Measurements from ENCODE around the gene ASTN2.

The ASTN2 gene

GRCh38 chr9:116715751-116716150 is 699.1 kb downstream of the ASTN2 start:
- H3K4me3 ChIP-seq (ENCODE audit: low read length) = no peak overlapping the region
- DNase-seq (ENCODE audit: low read depth) = no peak
- TF ChIP-seq, protein P1, sequence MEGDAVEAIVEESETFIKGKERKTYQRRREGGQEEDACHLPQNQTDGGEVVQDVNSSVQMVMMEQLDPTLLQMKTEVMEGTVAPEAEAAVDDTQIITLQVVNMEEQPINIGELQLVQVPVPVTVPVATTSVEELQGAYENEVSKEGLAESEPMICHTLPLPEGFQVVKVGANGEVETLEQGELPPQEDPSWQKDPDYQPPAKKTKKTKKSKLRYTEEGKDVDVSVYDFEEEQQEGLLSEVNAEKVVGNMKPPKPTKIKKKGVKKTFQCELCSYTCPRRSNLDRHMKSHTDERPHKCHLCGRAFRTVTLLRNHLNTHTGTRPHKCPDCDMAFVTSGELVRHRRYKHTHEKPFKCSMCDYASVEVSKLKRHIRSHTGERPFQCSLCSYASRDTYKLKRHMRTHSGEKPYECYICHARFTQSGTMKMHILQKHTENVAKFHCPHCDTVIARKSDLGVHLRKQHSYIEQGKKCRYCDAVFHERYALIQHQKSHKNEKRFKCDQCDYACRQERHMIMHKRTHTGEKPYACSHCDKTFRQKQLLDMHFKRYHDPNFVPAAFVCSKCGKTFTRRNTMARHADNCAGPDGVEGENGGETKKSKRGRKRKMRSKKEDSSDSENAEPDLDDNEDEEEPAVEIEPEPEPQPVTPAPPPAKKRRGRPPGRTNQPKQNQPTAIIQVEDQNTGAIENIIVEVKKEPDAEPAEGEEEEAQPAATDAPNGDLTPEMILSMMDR (conservative IDR thresholded peaks at IDR 0.05; ENCODE audit: low read length) = no peak

GRCh38 chr9:116713271-116713670 is 701.6 kb downstream of the ASTN2 start:
- no peak overlapping the region for H3K4me3 ChIP-seq (ENCODE audit: low read length)
- DNase-seq (ENCODE audit: low read depth) = no peak
- TF ChIP-seq, protein P1 (conservative IDR thresholded peaks at IDR 0.05; ENCODE audit: low read length) = no peak

DNA sequence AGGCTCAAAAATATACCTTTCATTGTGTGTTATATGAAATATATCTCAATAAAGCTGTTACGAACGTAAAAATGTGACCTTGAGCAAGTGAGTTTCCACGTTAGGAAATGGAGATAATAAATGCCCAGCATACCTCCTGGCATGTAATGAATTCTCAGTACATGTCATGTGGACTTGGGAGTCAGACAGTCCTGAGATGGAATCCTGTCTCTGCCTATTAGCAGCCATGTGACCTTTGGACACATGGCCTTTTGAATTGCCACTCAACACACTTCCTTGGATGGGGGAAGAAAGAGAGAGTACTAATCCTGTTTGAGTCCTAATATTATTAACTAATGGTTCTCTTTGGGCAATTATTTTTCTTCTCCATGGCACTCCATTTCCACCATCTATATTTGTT is 702.1 kb downstream of the ASTN2 start:
- H3K4me3 ChIP-seq (ENCODE audit: low read length) = no peak overlapping the region
- TF ChIP-seq, protein P1 (conservative IDR thresholded peaks at IDR 0.05; ENCODE audit: low read length) = no peak
- no peak for DNase-seq (ENCODE audit: low read depth)

DNA sequence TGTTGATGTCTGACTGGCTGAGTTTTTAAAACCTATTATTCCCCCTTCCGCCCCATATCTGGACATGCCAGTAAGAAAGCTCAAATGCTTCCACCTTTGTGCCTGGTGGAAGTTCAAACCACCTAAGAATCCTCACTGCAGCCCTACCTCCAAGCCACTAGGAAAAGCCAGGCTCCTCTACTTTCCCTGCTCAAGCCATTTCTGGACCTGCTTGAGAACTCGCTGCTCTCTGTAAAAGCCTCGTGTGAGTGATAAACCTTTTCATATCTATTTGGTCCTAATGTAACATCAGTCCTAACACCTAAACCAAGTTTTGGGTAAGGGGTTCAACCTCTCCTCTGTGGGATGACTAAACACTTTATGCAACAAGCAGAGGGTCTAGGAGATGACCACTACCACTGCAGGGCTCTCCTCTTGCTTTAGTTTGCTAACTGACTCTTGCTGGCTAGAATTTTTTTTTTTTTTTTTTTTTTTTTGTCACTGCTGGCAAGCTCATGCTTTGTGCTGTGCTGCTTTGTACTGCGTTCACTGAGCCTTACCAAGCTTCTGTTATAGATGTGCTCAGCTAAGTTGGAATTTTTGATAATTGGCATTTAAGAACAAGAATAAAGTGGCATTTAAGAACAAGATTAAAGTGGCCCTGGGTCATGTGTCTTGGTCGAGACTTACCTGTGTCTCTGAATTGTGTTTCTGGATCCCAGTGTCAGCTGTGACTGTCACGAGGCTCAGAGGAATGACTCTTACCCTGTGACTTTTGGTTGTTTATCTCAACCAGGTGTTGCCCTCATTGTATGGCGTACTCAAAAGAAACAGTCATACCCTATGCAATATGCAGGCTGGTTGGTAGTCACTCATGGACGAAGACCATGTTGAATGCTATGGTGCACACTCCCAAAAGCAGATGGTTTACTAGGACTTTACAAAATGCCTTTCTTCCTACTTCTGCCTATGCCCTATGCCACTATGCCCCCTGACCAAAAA is 708.3 kb downstream of the ASTN2 start:
- H3K4me3 ChIP-seq (ENCODE audit: low read length) = no peak overlapping the region
- TF ChIP-seq, protein P1 (conservative IDR thresholded peaks at IDR 0.05; ENCODE audit: low read length) = no peak
- no peak for DNase-seq (ENCODE audit: low read depth)

- H3K4me3 ChIP-seq (ENCODE audit: low read length) = no peak overlapping the region
- TF ChIP-seq, protein P1 (conservative IDR thresholded peaks at IDR 0.05; ENCODE audit: low read length) = no peak
- DNase-seq (ENCODE audit: low read depth) = no peak
Observed at GRCh38 chr9:116705531-116705930, 709.3 kb downstream of the ASTN2 start.

- DNase-seq (ENCODE audit: low read depth) = no peak
- TF ChIP-seq, protein P1 (conservative IDR thresholded peaks at IDR 0.05; ENCODE audit: low read length) = no peak
- H3K4me3 ChIP-seq (ENCODE audit: low read length) = no peak overlapping the region
Observed at GRCh38 chr9:116704470-116704869, 710.4 kb downstream of the ASTN2 start.

DNA sequence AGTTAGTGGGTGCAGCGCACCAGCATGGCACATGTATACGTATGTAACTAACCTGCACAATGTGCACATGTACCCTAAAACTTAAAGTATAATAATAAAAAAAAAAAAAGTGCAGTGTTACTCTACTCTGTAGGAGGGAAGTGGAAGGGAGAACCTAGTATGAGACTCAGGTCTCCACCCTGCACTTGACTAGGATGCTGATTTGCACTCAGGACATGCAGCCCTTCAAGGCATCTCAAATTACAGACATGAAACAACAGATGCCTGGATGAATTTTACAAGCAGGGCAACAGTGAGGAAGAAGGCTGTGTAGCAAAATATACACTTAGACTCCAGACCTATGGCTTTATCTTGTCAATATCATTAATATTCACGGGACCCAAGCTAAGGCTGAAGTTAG is 711.2 kb downstream of the ASTN2 start:
- no peak for DNase-seq (ENCODE audit: low read depth)
- TF ChIP-seq, protein P1 (conservative IDR thresholded peaks at IDR 0.05; ENCODE audit: low read length) = no peak
- H3K4me3 ChIP-seq (ENCODE audit: low read length) = no peak overlapping the region

All from AG10803 (cell line).